Hindlimb muscle (tissue), 1 donor: ENCODE results near the gene LPGAT1. TPM values are rescaled to one million over a fixed set of nuclear protein-coding genes. Genes with fewer than 3 reads are reported as not detected.
A peak's percentile ranks its signal among the peaks of the same experiment; 100 is the strongest.
"Not testable (repeated sequence)": the region's sequence is repeated elsewhere in the genome, so short reads cannot be mapped to it uniquely, and the experiment has no call there.

ENCODE experiments used
- DNase-seq: peaks from one replicate; pipeline ENCODE4 v3.0.0-alpha.2; 2013
- polyA plus RNA-seq: library from polyadenylated mRNA; unstranded; fragments of 120-200 nt; gene quantifications from one replicate; pipeline ENCODE4 v1.2.1, GENCODE V29; 2013; ENCODE audit not compliant: insufficient read length

LPGAT1 gene
- polyA plus RNA-seq, 1 donor: 14.7 TPM

DNA sequence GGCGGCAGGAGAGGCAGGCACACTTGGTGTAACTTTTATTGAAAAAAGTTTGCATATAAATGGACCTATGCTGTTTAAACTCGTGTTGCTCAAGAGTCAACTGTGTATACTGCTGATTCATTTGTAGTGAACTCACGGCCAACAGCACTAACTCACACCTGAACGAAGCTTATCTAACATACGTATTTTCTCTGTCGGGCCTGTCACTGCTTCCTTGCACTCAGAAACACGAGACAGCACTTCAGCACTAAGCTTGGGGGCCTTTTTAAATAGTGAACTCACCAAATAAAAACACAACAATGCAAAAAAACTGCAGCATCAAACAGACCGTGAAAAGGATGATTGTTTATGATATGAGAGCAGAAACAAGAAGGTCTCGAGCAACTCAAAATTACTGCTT is 96.2 kb downstream of the LPGAT1 start:
- DNase-seq: no peak

DNA sequence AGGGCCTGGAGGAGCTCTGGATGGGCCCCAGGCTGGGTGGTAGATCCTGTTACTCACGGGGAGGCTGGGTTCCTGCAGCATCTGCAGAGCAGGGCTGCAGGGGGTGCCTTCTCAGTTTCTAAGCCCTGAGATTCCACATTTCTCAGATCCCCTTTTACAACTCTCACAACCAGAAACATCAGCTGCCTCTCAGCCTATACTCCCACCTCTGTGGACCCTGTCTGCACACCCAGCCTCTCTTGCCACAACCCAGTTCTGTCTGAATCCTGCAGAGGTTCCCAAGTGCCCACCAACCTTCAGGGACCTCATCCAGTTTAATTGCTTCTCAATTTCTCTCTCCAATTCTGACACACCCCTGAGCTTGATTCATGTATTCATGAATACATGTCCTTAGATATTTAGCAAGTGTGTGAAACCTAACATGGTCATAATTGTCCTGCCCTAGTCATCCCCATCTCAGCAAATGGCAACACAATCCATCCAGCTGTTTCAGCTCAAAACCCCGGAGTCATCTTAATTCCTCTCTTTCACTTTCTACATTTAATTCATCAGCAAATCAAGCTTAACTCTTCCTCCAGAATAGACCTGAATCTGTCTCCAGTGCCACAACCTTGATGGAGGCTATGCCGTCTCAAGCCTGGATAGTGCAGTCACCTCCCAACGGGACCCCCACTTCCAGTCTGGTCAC is 98.1 kb downstream of the LPGAT1 start:
- no peak for DNase-seq

- no peak for DNase-seq
Measured at GRCh38 chr1:211731456-211732292, 98.9 kb downstream of the LPGAT1 start.

- no peak for DNase-seq
Measured at GRCh38 chr1:211730347-211730746, 100.2 kb downstream of the LPGAT1 start.

DNA sequence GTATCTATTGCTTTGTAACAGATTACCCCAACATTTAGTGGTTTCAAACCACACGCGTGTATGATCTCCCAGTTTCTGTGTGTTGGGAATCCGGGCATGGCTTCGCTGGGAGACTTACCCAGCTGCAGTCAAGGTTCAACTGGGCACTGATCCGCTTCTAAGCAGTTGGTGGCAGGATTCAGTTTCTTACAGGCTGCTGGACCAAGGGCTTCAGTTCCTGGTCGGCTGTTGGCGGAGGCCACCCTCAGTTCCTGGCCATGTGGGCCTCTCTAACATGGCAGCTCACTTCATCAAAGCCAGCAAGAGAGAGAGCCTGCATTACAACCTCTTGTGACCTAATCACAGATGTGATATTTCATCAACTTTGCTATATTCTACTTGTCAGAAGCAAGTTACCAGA is 101.3 kb downstream of the LPGAT1 start:
- DNase-seq: no peak

DNA sequence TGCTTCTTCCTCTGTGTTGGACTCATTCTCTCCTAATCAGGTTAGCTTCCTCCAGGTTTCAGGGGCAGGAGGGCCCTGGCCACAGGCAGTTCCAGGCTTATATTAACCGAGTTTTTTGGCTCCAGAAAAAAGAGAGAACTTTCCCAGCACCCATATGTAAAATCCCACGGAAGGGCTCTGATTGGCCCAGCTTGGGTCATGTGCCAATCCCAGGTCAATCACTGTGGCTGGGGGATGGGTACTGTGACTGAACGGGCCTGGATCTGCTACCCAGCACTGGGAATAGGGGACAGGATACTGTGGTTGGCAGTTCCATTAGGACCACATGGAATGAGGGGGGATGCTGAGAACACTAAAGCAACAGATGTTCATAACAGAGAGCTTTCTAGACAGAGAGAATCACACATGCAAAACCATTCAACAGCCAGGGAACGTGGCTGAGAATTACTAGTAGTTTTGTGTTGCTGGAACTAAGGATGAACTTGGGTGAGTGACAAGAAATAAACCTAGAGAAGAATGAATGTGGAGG is 104.0 kb downstream of the LPGAT1 start:
- no peak for DNase-seq

GRCh38 chr1:211724687-211725196 is 105.8 kb downstream of the LPGAT1 start:
- peak; percentile 29 for DNase-seq

GRCh38 chr1:211723273-211723672 is 107.3 kb downstream of the LPGAT1 start:
- no peak for DNase-seq

- DNase-seq: no peak
Measured at GRCh38 chr1:211722277-211723175, 108.0 kb downstream of the LPGAT1 start.

GRCh38 chr1:211716555-211716954 is 114.0 kb downstream of the LPGAT1 start:
- DNase-seq: not testable (repeated sequence)

DNA sequence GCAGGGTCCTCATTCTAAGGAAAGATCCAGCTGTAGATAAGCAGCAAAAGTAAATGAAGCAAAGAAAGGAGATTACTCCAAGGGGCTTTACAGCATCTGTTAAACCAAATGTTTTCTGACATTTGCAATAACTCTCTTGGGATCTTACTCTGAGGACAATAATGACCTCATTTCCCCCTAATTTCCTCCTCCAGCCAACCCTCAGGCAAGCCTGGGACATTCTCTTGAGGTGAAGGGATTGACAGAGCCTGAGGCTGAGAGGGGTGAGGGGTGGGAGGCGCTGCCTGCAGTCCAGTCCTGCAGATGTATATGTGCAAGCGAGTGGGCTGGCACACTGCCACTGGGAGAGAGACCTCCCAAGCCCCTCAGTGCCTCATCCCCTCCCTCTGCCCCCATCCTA is 114.6 kb downstream of the LPGAT1 start:
- DNase-seq: no peak

DNA sequence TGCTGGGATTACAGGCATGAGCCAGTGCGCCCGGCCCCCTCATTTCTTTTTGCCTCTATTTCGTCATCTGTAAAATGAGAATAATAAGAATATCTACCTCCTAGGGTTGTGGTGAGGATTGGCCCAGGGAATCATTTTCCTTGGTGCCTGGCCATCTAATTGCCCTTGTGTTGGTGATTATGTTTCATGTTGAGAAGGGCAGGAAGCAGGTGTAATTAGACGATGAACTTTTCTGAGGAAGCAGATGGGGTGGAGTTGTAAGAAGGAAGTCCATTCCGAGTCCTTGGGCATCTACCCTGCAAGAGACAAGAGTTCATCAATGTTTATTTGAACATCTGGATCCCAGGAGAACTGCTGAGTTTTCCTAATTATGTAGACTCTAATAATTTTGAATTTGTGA is 116.4 kb downstream of the LPGAT1 start:
- no peak for DNase-seq

DNA sequence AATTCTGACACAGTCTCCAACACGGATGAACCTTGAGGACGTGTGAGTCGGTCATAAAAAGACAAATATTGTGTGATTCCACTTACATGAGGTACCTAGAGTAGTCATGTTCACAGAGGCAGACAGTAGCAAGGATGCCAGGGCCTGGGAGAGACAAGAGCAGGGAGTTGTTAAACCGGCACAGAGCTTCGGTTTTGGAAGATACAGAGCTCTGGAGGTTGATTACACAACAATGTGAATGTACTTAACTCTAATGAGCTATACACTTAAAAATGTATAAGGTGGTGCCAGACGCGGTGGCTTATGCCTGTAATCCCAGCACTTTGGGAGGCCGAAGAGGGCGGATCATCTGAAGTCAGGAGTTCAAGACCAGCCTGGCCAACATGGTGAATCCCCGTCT is 117.3 kb downstream of the LPGAT1 start:
- DNase-seq: no peak

GRCh38 chr1:211711315-211711705 is 119.3 kb downstream of the LPGAT1 start:
- no peak for DNase-seq

DNA sequence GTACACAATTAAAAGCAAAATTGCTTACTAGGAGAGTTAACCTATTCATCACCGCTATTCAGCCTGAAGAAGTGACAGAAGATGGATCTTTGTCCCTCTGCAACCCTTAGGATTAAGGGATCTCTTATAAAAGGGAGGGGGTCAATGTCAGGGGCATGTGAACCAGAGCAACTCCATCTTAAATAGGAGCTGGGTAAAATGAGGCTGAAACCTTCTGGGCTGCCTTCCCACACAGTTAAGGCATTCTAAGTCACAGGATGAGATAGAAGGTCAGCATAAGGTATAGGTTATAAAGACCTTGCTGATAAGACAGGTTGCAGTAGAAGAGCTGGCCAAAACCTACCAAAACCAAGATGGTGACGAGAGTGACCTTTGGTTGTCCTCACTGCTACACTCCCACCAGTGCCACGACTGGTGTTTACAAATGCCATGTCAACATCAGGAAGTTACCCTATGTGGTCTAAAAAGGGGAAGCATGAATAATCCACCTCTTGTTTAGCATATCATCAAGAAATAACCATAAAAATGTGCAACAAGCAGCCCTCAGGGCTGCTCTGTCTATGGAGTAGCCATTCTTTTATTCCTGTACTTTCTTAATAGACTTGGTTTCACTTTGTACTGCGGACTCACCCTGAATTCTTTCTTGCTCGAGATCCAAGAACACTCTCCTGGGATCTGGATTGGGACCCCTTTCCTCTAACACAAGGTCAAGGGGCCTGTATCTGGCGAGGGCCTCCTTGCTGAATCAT is 119.8 kb downstream of the LPGAT1 start:
- DNase-seq: no peak

DNA sequence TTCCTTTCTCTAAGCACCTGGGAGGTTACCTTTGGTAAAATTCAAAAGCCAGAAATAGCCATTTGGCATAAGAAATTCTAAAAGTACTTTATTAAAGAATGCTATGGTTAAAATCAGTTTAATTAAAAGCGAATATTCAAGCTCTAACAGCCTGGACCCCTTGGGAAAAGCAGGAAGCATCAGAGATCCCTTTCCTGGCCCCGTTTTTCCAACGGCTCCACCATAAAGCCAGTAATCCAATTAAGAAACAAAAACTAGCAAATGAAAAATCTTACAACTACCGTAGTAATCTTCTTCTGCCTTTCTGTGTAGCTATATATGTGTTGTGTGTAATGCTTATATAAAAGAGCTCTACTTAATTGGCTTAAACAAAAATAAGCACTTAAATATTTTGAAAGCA is 121.6 kb downstream of the LPGAT1 start:
- DNase-seq: no peak

GRCh38 chr1:211708006-211708405 is 122.6 kb downstream of the LPGAT1 start:
- DNase-seq: no peak

- DNase-seq: no peak
Measured at GRCh38 chr1:211705467-211706091, 125.0 kb downstream of the LPGAT1 start.

- no peak for DNase-seq
Measured at GRCh38 chr1:211704543-211704942, 126.0 kb downstream of the LPGAT1 start.

GRCh38 chr1:211703812-211704537 is 126.6 kb downstream of the LPGAT1 start:
- DNase-seq: no peak

- DNase-seq: no peak
Measured at GRCh38 chr1:211701733-211702132, 128.8 kb downstream of the LPGAT1 start.
